ENCODE data around the gene ASF1B. TPM values are rescaled to one million over a fixed set of nuclear protein-coding genes. Genes with fewer than 3 reads are reported as not detected.
"Not testable (repeated sequence)": the region's sequence is repeated elsewhere in the genome, so short reads cannot be mapped to it uniquely, and the experiment has no call there.

The ASF1B gene
- total RNA-seq, 1 donor from 2014 or later, result 83.4 TPM

- Mint-ChIP-seq H3K4me1 (ENCODE audit: low read depth) (no peaks in the 10 kb centered on the region), H3K4me3 (ENCODE audit: low read depth) (no peak overlapping the region), H3K36me3 (ENCODE audit: low read depth) (peaks cover 5% of the 10 kb centered on the region), H3K27ac (no peak overlapping the region), H3K9me3 (no peaks in the 10 kb centered on the region), H3K27me3 (ENCODE audit: low read depth) (no peaks in the 10 kb centered on the region)
- no peak for DNase-seq (ENCODE audit: low spot score)
- intact Hi-C loops (cut with micrococcal nuclease), result no loop called here
Measured at GRCh38 chr19:14156122-14156521, 19.7 kb upstream of the ASF1B start.

GRCh38 chr19:14155371-14155770 lies 19.0 kb upstream of the ASF1B start:
- H3K4me3 Mint-ChIP-seq (ENCODE audit: low read depth), result no peak overlapping the region
- no peak overlapping the region for H3K27ac Mint-ChIP-seq
- no peaks in the 10 kb centered on the region for H3K9me3 Mint-ChIP-seq
- intact Hi-C loops (cut with micrococcal nuclease), result no loop called here
- H3K36me3 Mint-ChIP-seq (ENCODE audit: low read depth), result peaks cover 5% of the 10 kb centered on the region
- H3K4me1 Mint-ChIP-seq (ENCODE audit: low read depth), result no peaks in the 10 kb centered on the region
- no peaks in the 10 kb centered on the region for H3K27me3 Mint-ChIP-seq (ENCODE audit: low read depth)
- no peak for DNase-seq (ENCODE audit: low spot score)

- no peak overlapping the region for H3K4me3 Mint-ChIP-seq (ENCODE audit: low read depth)
- intact Hi-C loops (cut with micrococcal nuclease), result no loop called here
- no peaks in the 10 kb centered on the region for H3K27me3 Mint-ChIP-seq (ENCODE audit: low read depth)
- H3K4me1 Mint-ChIP-seq (ENCODE audit: low read depth), result peaks cover 16% of the 10 kb centered on the region
- DNase-seq (ENCODE audit: low spot score), result no peak
- peaks cover 3% of the 10 kb centered on the region for H3K36me3 Mint-ChIP-seq (ENCODE audit: low read depth)
- no peak overlapping the region for H3K27ac Mint-ChIP-seq
- H3K9me3 Mint-ChIP-seq, result no peaks in the 10 kb centered on the region
Measured at GRCh38 chr19:14152713-14153112, 16.3 kb upstream of the ASF1B start.

GRCh38 chr19:14150770-14151661 lies 14.6 kb upstream of the ASF1B start:
- no peak overlapping the region for H3K27ac Mint-ChIP-seq

GRCh38 chr19:14150041-14150769 lies 13.8 kb upstream of the ASF1B start:
- intact Hi-C loops (cut with micrococcal nuclease), result no loop called here
- H3K4me1 Mint-ChIP-seq (ENCODE audit: low read depth), result peaks cover 28% of the 10 kb centered on the region
- H3K4me3 Mint-ChIP-seq (ENCODE audit: low read depth), result peak overlapping the region; percentile 75
- no peak for DNase-seq (ENCODE audit: low spot score)
- H3K27me3 Mint-ChIP-seq (ENCODE audit: low read depth), result no peaks in the 10 kb centered on the region
- no peaks in the 10 kb centered on the region for H3K36me3 Mint-ChIP-seq (ENCODE audit: low read depth)
- peak overlapping the region; percentile 87 for H3K27ac Mint-ChIP-seq
- H3K9me3 Mint-ChIP-seq, result no peaks in the 10 kb centered on the region

More at GRCh38 chr19:14150770-14151661, 14.6 kb upstream of the ASF1B start:
- H3K36me3 Mint-ChIP-seq (ENCODE audit: low read depth), result no peaks in the 10 kb centered on the region
- intact Hi-C loops (cut with micrococcal nuclease), result no loop called here
- H3K9me3 Mint-ChIP-seq, result no peaks in the 10 kb centered on the region
- H3K27me3 Mint-ChIP-seq (ENCODE audit: low read depth), result no peaks in the 10 kb centered on the region
- peaks cover 20% of the 10 kb centered on the region for H3K4me1 Mint-ChIP-seq (ENCODE audit: low read depth)
- DNase-seq (ENCODE audit: low spot score), result no peak
- H3K4me3 Mint-ChIP-seq (ENCODE audit: low read depth), result no peak overlapping the region

- intact Hi-C loops (cut with micrococcal nuclease), result no loop called here
Measured at GRCh38 chr19:14149509-14149994, 13.2 kb upstream of the ASF1B start.

GRCh38 chr19:14148751-14149410 lies 12.5 kb upstream of the ASF1B start:
- H3K4me3 Mint-ChIP-seq (ENCODE audit: low read depth), result peak overlapping the region; percentile 75
- intact Hi-C loops (cut with micrococcal nuclease), result no loop called here

More at GRCh38 chr19:14149509-14149994, 13.2 kb upstream of the ASF1B start:
- Mint-ChIP-seq H3K36me3 (ENCODE audit: low read depth) (no peaks in the 10 kb centered on the region), H3K4me1 (ENCODE audit: low read depth) (peaks cover 30% of the 10 kb centered on the region), H3K27me3 (ENCODE audit: low read depth) (no peaks in the 10 kb centered on the region), H3K4me3 (ENCODE audit: low read depth) (peak overlapping the region; percentile 75), H3K9me3 (no peaks in the 10 kb centered on the region), H3K27ac (peak overlapping the region; percentile 87)
- peak; percentile 56 for DNase-seq (ENCODE audit: low spot score)

GRCh38 chr19:14147797-14148605 lies 11.6 kb upstream of the ASF1B start:
- H3K36me3 Mint-ChIP-seq (ENCODE audit: low read depth), result no peaks in the 10 kb centered on the region
- intact Hi-C loops (cut with micrococcal nuclease), result no loop called here
- DNase-seq (ENCODE audit: low spot score), result peak; percentile 35
- H3K9me3 Mint-ChIP-seq, result no peaks in the 10 kb centered on the region
- peak overlapping the region; percentile 87 for H3K27ac Mint-ChIP-seq
- no peaks in the 10 kb centered on the region for H3K27me3 Mint-ChIP-seq (ENCODE audit: low read depth)
- H3K4me1 Mint-ChIP-seq (ENCODE audit: low read depth), result peaks cover 30% of the 10 kb centered on the region
- no peak overlapping the region for H3K4me3 Mint-ChIP-seq (ENCODE audit: low read depth)

More at GRCh38 chr19:14148751-14149410, 12.5 kb upstream of the ASF1B start:
- peak overlapping the region; percentile 87 for H3K27ac Mint-ChIP-seq
- H3K27me3 Mint-ChIP-seq (ENCODE audit: low read depth), result no peaks in the 10 kb centered on the region
- no peaks in the 10 kb centered on the region for H3K36me3 Mint-ChIP-seq (ENCODE audit: low read depth)
- no peaks in the 10 kb centered on the region for H3K9me3 Mint-ChIP-seq
- peaks cover 30% of the 10 kb centered on the region for H3K4me1 Mint-ChIP-seq (ENCODE audit: low read depth)
- DNase-seq (ENCODE audit: low spot score), result no peak

GRCh38 chr19:14146789-14147216 lies 10.4 kb upstream of the ASF1B start:
- H3K4me1 Mint-ChIP-seq (ENCODE audit: low read depth), result peaks cover 36% of the 10 kb centered on the region
- intact Hi-C loops (cut with micrococcal nuclease), result no loop called here
- no peaks in the 10 kb centered on the region for H3K27me3 Mint-ChIP-seq (ENCODE audit: low read depth)
- H3K9me3 Mint-ChIP-seq, result no peaks in the 10 kb centered on the region
- H3K36me3 Mint-ChIP-seq (ENCODE audit: low read depth), result no peaks in the 10 kb centered on the region
- H3K27ac Mint-ChIP-seq, result no peak overlapping the region
- no peak overlapping the region for H3K4me3 Mint-ChIP-seq (ENCODE audit: low read depth)
- DNase-seq (ENCODE audit: low spot score), result no peak

- peaks cover 40% of the 10 kb centered on the region for H3K4me1 Mint-ChIP-seq (ENCODE audit: low read depth)
- H3K36me3 Mint-ChIP-seq (ENCODE audit: low read depth); H3K4me3 Mint-ChIP-seq (ENCODE audit: low read depth); H3K27me3 Mint-ChIP-seq (ENCODE audit: low read depth); H3K27ac Mint-ChIP-seq; H3K9me3 Mint-ChIP-seq; intact Hi-C loops (cut with micrococcal nuclease); DNase-seq (ENCODE audit: low spot score): not testable (repeated sequence)
Measured at GRCh38 chr19:14146169-14146568, 9.8 kb upstream of the ASF1B start.

- Mint-ChIP-seq H3K4me1 (ENCODE audit: low read depth) (peaks cover 43% of the 10 kb centered on the region), H3K27ac (no peak overlapping the region), H3K4me3 (ENCODE audit: low read depth) (no peak overlapping the region), H3K36me3 (ENCODE audit: low read depth) (peaks cover 4% of the 10 kb centered on the region), H3K9me3 (no peaks in the 10 kb centered on the region), H3K27me3 (ENCODE audit: low read depth) (no peaks in the 10 kb centered on the region)
- intact Hi-C loops (cut with micrococcal nuclease), result no loop called here
- DNase-seq (ENCODE audit: low spot score), result no peak
Measured at GRCh38 chr19:14145381-14145780, 9.0 kb upstream of the ASF1B start.

Data from activated T-helper 2 cell treated with anti-CD3 and anti-CD28 coated beads, Interferon-gamma antibody, Interleukin-2, Interleukin-4, amounts not matched to agents 10 μg/mL and 5 μg/mL and 100 μg/mL, durations not matched to agents 14 hours and 24 hours and 36 hours (primary cell).